Neural cell (in vitro differentiated cells): ENCODE data around the gene HNRNPLL. TPM values are rescaled to one million over a fixed set of nuclear protein-coding genes. Genes with fewer than 3 reads are reported as not detected.
"Not testable (repeated sequence)": the region's sequence is repeated elsewhere in the genome, so short reads cannot be mapped to it uniquely, and the experiment has no call there.

Experiments used
- H2AFZ ChIP-seq: fragments of 200-600, 300-800 bp; sonication (generic), shearing (Covaris generic); 2 replicates; pipeline ENCODE4 v1.6.0; 2014; ENCODE audit warnings: low read depth, mild to moderate bottlenecking, antibody characterized with exemption, low read length, moderate library complexity
- H3F3A ChIP-seq: fragments of 200-600 bp; shearing (Covaris generic); 2 replicates; pipeline ENCODE4 v1.6.1; 2016; ENCODE audit warnings: mild to moderate bottlenecking, moderate library complexity, mixed read lengths, antibody characterized with exemption, low read length; ENCODE audit not compliant: insufficient read depth, poor library complexity, severe bottlenecking
- H3K27ac ChIP-seq: fragments of 200-600, 300-800 bp; sonication (generic), shearing (Covaris generic); 2 replicates; pipeline ENCODE4 v1.5.1; 2014; ENCODE audit warnings: mild to moderate bottlenecking, low read length, moderate library complexity
- H3K27me3 ChIP-seq: fragments of 300-800, 200-600 bp; sonication (generic), shearing (Covaris generic); 2 replicates; pipeline ENCODE4 v1.6.0; 2014; ENCODE audit warnings: mild to moderate bottlenecking, low read depth, low read length, moderate library complexity; ENCODE audit not compliant: insufficient read depth
- H3K36me3 ChIP-seq: fragments of 300-800, 200-600 bp; sonication (generic), shearing (Covaris generic); 2 replicates; pipeline ENCODE4 v1.5.1; 2014; ENCODE audit warnings: mild to moderate bottlenecking, antibody characterized with exemption, low read length, moderate library complexity; ENCODE audit not compliant: insufficient read depth
- H3K4me2 ChIP-seq: fragments of 300-800, 200-600 bp; sonication (generic), shearing (Covaris generic); 2 replicates; pipeline ENCODE4 v1.6.0; 2014; ENCODE audit warnings: mild to moderate bottlenecking, low read length
- H3K4me3 ChIP-seq: fragments of 300-800, 200-600 bp; sonication (generic), shearing (Covaris generic); 2 replicates; pipeline ENCODE4 v1.5.1; 2014; ENCODE audit warnings: mild to moderate bottlenecking, low read length, moderate library complexity
- H3K79me2 ChIP-seq: fragments of 200-600 bp; shearing (Covaris generic); replicated peaks from 2 replicates; pipeline ENCODE4 v1.6.0; 2014; ENCODE audit warnings: mild to moderate bottlenecking, low read length, moderate library complexity; ENCODE audit not compliant: insufficient read depth
- H3K9ac ChIP-seq: fragments of 300-800, 200-600 bp; sonication (generic), shearing (Covaris generic); 2 replicates; pipeline ENCODE4 v1.6.1; 2016; ENCODE audit warnings: mild to moderate bottlenecking, low read length, mixed read lengths
- H3K9me2 ChIP-seq: fragments of 200-600 bp; shearing (Covaris generic); 2 replicates; pipeline ENCODE4 v1.6.1; 2016; ENCODE audit warnings: mild to moderate bottlenecking, low read length, mixed read lengths; ENCODE audit not compliant: insufficient read depth
- H3K9me3 ChIP-seq: fragments of 200-600, 300-800 bp; sonication (generic), shearing (Covaris generic); 2 replicates; pipeline ENCODE4 v1.6.1; 2016; ENCODE audit warnings: mild to moderate bottlenecking, mixed run types, low read length, moderate library complexity, mixed read lengths
- H4K20me1 ChIP-seq: fragments of 200-600 bp; shearing (Covaris generic); 2 replicates; pipeline ENCODE4 v1.6.1; 2016; ENCODE audit warnings: mild to moderate bottlenecking, mixed run types; ENCODE audit not compliant: insufficient read depth
- CTCF ChIP-seq: fragments of 450-650 bp; IDR thresholded peaks from 2 replicates; pipeline ENCODE4 v1.5.1; 2014; ENCODE audit warnings: antibody characterized with exemption, mild to moderate bottlenecking, moderate library complexity; ENCODE audit not compliant: poor library complexity, severe bottlenecking
- EP300 ChIP-seq: fragments of 450-650 bp; conservative IDR thresholded peaks from 2 replicates; pipeline ENCODE4 v1.6.1; 2014; ENCODE audit warnings: antibody characterized with exemption, mild to moderate bottlenecking, moderate library complexity; ENCODE audit not compliant: poor library complexity, severe bottlenecking
- EZH2 ChIP-seq: fragments of 200-600, 300-800 bp; shearing (Covaris generic), sonication (generic); IDR thresholded peaks from 2 replicates; pipeline ENCODE4 v1.6.1; 2014; ENCODE audit warnings: antibody characterized with exemption, low read length, borderline replicate concordance, mild to moderate bottlenecking; ENCODE audit not compliant: insufficient read depth, poor library complexity, severe bottlenecking
- MXI1 ChIP-seq: fragments of 450-650 bp; conservative IDR thresholded peaks from 2 replicates; pipeline ENCODE4 v1.6.1; 2014; ENCODE audit warnings: antibody characterized with exemption, mild to moderate bottlenecking; ENCODE audit not compliant: poor library complexity, severe bottlenecking
- POLR2AphosphoS5 ChIP-seq: IDR thresholded peaks from 2 replicates; pipeline ENCODE4 v1.6.1; 2012
- RAD21 ChIP-seq: fragments of 450-650 bp; conservative IDR thresholded peaks from 2 replicates; pipeline ENCODE4 v1.6.1; 2014; ENCODE audit warnings: antibody characterized with exemption, mild to moderate bottlenecking, moderate library complexity
- REST ChIP-seq: IDR thresholded peaks from 2 replicates; pipeline ENCODE4 v1.6.1; 2012; ENCODE audit warnings: borderline replicate concordance
- SMC3 ChIP-seq: fragments of 450-650 bp; conservative IDR thresholded peaks from 2 replicates; pipeline ENCODE4 v1.6.1; 2014; ENCODE audit warnings: antibody characterized with exemption, mild to moderate bottlenecking, moderate library complexity; ENCODE audit not compliant: poor library complexity
- TAF1 ChIP-seq: IDR thresholded peaks from 2 replicates; pipeline ENCODE4 v1.6.1; 2012; ENCODE audit warnings: low read depth
- polyA plus RNA-seq: library from polyadenylated mRNA; depleted of rRNA; stranded (reverse); fragments of >200 nt; gene quantifications from 2 replicates; pipeline ENCODE4 v1.2.3, GENCODE V29; 2014

HNRNPLL gene
- polyA plus RNA-seq, 1 donor from 2014 or later, result 63.5 TPM

GRCh38 chr2:38613126-38613848 lies 10.6 kb upstream of the HNRNPLL start:
- no peaks in the 10 kb centered on the region for H3K9me2 ChIP-seq
- no peaks in the 10 kb centered on the region for H3F3A ChIP-seq
- no peak overlapping the region for H3K4me2 ChIP-seq
- TF ChIP-seq SMC3 (no peak), REST (no peak), EP300 (no peak), RAD21 (no peak), TAF1 (no peak), POLR2AphosphoS5 (no peak), MXI1 (no peak)
- no peak overlapping the region for H3K9ac ChIP-seq
- no peak overlapping the region for H3K4me3 ChIP-seq
- H3K79me2 ChIP-seq, result no peaks in the 10 kb centered on the region
- no peak overlapping the region for H2AFZ ChIP-seq
- H3K9me3 ChIP-seq, result no peaks in the 10 kb centered on the region
- no peaks in the 10 kb centered on the region for H3K27me3 ChIP-seq
- no peaks in the 10 kb centered on the region for H3K36me3 ChIP-seq
- no peak overlapping the region for H3K27ac ChIP-seq
- no peaks in the 10 kb centered on the region for H4K20me1 ChIP-seq

- no peaks in the 10 kb centered on the region for H3K9me2 ChIP-seq
- H3K4me2 ChIP-seq, result no peak overlapping the region
- no peak overlapping the region for H3K27ac ChIP-seq
- no peak overlapping the region for H2AFZ ChIP-seq
- no peak overlapping the region for H3K9ac ChIP-seq
- no peaks in the 10 kb centered on the region for H3K36me3 ChIP-seq
- no peak for TF ChIP-seq POLR2AphosphoS5
- TF ChIP-seq EP300, result no peak
- no peak for TF ChIP-seq EZH2
- no peak for TF ChIP-seq CTCF
- no peak for TF ChIP-seq REST
- TF ChIP-seq MXI1, result no peak
- TF ChIP-seq RAD21, result no peak
- TF ChIP-seq TAF1, result no peak
- no peaks in the 10 kb centered on the region for H3K27me3 ChIP-seq
- H3K79me2 ChIP-seq, result no peaks in the 10 kb centered on the region
- H3K9me3 ChIP-seq, result no peaks in the 10 kb centered on the region
- H3F3A ChIP-seq, result no peaks in the 10 kb centered on the region
- no peak overlapping the region for H3K4me3 ChIP-seq
- no peaks in the 10 kb centered on the region for H4K20me1 ChIP-seq
These were observed 8.4 kb upstream of the HNRNPLL start for GRCh38 chr2:38610851-38611801.

GRCh38 chr2:38609246-38609645 lies 6.5 kb upstream of the HNRNPLL start:
- not testable (repeated sequence) for H3K4me2 ChIP-seq, H3K4me3 ChIP-seq, H4K20me1 ChIP-seq, H3K27me3 ChIP-seq, H3K36me3 ChIP-seq, H3F3A ChIP-seq, H3K9me2 ChIP-seq, H3K9ac ChIP-seq, H3K79me2 ChIP-seq, H2AFZ ChIP-seq, H3K9me3 ChIP-seq, H3K27ac ChIP-seq
